Thoracic aorta endothelial cell (primary cell): ENCODE data around the gene NAALADL1. TPM values are rescaled to one million over a fixed set of nuclear protein-coding genes. Genes with fewer than 3 reads are reported as not detected.

Experiments used
- small RNA-seq: library from RNA; depleted of rRNA; stranded (forward); fragments of <200 nt; gene quantifications from one replicate; pipeline ENCODE3, GENCODE V24; 2012
- total RNA-seq: library from RNA; depleted of rRNA; stranded (reverse); fragments of >200 nt; gene quantifications from 2 replicates; pipeline ENCODE4 v1.2.3, GENCODE V29; 2012

Gene NAALADL1, protein sequence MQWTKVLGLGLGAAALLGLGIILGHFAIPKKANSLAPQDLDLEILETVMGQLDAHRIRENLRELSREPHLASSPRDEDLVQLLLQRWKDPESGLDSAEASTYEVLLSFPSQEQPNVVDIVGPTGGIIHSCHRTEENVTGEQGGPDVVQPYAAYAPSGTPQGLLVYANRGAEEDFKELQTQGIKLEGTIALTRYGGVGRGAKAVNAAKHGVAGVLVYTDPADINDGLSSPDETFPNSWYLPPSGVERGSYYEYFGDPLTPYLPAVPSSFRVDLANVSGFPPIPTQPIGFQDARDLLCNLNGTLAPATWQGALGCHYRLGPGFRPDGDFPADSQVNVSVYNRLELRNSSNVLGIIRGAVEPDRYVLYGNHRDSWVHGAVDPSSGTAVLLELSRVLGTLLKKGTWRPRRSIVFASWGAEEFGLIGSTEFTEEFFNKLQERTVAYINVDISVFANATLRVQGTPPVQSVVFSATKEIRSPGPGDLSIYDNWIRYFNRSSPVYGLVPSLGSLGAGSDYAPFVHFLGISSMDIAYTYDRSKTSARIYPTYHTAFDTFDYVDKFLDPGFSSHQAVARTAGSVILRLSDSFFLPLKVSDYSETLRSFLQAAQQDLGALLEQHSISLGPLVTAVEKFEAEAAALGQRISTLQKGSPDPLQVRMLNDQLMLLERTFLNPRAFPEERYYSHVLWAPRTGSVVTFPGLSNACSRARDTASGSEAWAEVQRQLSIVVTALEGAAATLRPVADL
- total RNA-seq: 4.4 and 5.2 TPM in 2 replicates

DNA sequence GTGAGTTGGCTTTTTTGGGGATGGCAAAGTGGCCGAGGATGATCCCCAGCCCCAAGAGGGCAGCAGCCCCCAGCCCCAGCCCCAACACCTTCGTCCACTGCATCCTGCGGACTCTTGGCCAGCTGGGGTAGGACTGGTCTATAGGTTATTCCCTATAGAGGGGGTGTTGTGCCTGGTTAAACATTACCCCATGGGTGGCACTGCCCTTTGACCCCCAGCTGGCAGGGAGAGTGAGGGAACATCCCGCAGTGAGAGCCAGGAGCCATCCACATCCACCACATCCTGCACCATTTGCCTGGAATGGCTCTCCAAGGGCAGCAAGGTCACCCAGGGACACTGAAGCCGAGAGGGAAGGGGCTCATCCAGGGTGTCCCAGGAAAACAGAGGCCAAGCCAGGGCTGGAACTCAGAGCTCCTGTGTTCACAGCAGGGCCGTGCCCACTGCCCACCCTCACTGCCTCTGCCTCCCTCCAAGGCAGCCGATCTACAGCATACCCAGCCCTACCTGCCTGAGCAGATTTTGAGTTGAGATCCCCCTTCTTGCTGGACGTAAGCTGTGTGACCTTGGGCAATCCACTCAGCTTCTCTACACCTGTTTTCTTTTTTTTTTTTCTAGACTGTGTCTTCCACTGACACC lies at the start of gene NAALADL1:
Gene NAALADL1 (minus strand): TSS at position 135 of the 636 bp plus-strand sequence. CDS start 32 bp downstream, at position 103.

DNA sequence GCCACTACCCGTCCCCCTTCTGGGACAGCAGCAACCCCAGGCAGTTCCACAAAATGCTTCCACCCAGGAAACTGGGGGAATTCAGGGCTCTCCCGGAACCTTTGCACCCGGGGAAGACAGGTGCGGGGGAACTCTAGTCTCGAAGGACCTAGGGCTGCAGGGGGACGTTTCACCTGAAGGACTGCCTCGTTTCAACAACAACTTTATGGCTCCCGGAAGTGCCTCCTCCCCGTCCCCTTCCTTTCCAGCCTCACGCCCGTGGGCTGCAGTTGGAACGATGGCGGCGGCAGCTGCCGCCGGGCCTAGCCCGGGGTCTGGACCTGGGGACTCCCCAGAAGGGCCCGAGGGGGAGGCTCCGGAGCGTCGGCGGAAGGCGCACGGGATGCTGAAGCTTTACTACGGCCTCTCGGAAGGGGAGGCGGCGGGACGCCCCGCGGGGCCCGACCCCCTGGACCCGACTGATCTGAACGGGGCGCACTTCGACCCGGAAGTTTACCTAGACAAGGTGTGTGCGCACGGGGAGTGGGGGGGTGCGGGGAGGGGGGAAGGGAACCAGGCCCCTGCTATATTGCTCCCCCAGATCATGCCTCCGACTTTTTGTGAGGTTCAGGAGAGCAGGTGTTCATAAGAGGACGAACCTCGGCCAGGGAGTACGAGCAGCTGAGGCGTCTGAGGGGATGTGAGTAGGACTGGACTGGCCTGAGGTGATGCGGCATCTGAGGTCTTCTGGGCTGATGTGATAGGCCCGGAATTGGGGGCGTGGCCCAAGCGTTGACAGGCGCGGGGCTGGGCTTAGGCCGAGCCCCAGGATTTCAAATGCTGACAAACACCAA lies 37.8 kb upstream of the NAALADL1 start, which contains the start of gene VPS51:
Gene VPS51 (plus strand): TSS at position 241 of the 833 bp plus-strand sequence. CDS start 37 bp downstream, at position 278.

DNA sequence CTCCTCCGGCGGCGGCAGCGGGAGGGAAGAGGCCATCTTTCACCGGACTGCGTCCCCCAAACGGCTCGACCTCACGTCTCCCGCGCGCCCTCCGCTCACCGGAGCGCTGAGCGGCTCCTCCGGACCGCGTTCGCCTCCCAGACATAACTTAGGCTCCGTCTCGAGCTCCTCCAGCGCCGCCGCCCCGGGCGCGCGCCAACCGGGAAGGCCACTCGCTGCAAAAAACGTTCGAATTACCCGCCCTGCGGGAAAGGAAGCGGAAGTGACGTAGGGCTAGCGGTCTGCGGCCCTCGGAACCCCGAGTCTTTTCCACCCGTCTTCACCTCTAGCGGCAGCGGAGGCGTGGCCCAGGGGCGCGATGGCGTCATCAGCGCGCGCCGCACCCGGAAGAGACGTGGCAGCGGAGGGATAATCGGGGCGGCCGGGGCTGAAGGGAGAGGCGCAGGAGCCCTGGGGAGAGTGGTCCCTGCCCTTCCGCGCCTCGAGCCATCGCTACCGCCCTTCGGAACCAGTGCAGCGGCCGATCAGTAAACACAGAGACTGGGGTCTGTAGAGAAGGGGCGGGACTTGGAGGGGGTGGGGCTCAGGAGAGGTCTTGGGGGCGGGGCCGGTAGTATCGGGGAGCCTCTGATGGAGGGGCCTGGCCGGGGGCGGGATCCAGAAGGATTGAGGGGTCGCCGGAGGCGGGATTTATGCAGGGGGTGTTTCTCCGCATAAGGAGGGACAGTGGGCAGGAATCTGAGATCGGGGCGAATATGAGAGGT lies 25.7 kb upstream of the NAALADL1 start, which contains the start of the genes CDCA5 and ZFPL1:
Gene CDCA5 (minus strand): TSS at position 207 of the 764 bp plus-strand sequence. CDS start 62 bp downstream, at position 145.
Gene ZFPL1 (plus strand): TSS at position 389 of the 764 bp plus-strand sequence. CDS start 477 bp downstream, outside the sequence.

DNA sequence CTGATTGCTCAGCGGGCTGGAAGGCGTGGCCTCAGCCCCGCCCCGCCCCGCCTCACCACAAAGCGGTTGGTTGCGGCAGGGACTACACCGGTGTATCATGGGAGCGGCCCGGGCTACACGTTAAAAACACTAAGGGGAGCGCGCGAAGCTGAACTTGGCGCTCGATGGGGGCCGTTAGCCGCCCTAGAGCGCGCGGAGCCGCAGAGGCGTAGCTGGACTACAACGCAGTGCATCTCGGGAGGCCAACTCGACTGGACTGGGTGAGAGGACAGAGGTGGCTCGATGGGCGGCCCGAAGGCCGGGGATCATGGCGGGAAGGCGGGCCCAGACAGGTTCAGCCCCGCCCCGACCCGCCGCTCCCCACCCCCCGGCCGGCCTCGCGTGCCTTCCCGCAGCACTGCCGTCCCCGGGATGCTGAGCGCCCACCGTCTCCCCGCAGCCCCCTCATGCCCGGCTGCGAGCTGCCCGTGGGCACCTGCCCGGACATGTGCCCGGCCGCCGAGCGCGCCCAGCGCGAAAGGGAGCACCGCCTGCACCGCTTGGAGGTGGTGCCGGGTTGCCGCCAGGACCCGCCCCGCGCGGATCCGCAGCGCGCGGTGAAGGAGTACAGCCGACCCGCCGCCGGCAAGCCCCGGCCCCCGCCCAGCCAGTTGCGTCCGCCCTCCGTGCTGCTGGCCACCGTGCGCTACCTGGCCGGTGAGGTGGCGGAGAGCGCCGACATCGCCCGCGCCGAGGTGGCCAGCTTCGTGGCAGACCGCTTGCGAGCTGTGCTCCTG lies 17.3 kb downstream of the NAALADL1 start, which contains the start of gene SAC3D1:
Gene SAC3D1 (plus strand): TSS at position 364 of the 776 bp plus-strand sequence. CDS start 83 bp downstream, at position 447.

DNA sequence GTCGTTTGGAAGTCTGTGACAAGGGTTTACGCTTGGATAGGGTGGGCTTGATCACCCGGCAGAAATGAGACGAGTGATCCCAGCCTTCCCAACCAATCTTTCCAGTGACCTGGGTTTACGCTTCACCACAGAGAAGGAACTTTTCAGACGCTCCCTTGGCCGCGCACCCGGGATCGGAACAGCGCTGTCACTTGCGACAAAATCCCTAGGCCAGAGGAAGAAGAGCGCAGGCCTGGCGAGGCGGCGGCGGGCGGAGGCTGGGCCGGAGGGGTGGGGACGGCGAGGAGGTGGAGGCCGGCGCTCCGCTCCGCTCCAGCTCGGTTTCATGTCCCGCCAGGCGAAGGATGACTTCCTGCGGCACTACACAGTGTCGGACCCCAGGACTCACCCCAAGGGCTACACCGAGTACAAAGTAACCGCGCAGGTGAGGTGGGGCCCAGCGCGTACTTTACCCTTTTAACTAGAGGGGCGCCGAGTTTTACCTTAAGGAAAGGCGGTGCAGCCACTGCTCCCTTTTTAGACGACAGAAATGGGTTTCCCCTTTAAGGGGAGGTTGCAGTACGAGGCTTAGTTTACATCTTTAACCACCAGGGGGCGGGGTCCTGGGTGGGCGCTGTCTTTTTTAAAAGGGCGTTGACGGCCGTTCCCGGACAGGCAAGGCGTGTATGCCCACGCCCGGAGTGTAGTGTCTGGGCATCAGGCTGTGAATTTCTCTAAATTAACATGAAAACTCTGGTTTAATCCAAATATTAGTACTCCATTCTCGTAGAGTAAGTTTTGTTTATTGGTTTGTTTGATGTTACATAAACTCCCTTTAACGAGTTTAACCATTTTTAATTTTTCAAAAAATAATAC lies 30.9 kb downstream of the NAALADL1 start, which contains the start of gene SNX15:
Gene SNX15 (plus strand): TSS at position 227 of the 855 bp plus-strand sequence. CDS start 99 bp downstream, at position 326.

DNA sequence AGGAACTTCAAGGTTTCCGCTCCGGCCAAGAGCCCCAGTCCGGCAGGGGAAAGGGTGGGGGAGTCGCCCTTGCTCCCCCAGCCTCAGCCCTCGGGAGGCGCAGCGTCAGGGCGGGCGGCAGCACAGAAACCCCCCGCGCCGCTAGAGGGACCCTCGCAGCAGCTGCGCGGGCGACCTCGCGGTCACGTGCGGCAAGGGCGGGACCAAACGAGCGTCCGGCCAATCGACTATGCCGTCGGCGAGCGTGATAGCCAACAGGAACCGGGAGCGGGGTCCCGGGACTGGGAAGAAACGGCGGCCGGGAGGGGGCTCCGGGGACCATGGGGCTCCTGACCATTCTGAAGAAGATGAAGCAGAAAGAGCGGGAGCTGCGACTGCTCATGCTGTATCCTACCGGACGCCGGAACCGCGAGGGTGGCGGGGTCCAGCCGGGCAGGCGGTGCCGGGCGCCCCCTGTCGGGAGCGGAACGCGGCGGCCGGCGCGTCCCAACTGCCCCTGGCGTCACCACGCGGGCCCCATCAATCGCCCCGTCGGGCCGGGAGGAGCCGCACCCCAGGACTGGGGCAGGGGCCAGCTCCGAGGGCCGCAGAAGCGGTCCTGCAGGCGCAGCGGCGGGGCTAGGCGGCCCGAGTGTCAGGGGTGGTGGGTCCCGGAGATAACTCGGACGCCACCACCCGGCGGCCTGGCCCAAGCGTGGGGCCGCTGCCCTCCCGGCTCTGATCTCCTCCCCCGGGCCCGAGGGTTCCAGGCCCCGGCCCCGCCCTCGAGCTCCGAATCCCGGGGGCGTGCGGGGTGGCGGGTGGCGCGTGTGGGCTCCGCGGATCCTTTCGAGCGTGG lies 44.2 kb downstream of the NAALADL1 start, which contains the start of gene ARL2:
Gene ARL2 (plus strand): TSS at position 273 of the 838 bp plus-strand sequence. CDS start 48 bp downstream, at position 321.

DNA sequence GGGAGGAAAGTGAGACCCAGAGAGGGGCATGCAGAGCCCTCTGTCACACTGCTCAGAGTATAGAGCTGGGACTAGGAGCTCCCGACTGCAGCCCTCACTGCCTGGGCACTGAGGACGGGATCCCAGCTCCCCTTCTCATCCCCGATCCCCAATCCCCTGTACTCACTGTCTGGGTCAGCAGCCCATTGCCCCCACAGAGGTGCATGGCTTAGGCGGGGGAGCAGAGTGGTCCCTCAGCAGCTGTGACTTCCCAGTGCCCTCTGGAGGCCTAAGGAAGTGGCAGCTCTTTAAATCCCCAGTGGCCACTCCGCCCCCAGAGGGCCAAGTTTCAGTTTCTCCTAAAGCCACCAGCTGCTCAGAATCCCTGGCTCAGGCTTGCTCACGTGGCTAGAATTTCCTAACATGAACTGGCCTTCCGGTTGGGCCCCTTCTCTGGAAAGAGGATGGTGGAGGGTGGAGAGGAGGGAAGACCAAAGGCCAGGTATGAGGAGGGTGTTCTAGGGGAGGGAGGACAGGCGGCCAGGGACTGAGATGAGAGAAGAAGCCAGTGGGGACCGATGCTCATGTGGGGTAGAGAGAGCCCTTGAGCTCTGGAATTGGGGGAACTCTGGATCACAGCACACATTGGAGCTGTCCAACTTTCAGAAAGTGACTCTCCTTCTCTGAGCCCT lies 61.5 kb downstream of the NAALADL1 start, which contains the start of gene BATF2:
Gene BATF2 (minus strand): TSS at position 262 of the 671 bp plus-strand sequence. CDS start 57 bp downstream, at position 205.

Small RNA genes lying within 50 kb of the gene (small RNA-seq; reads per million reads assigned to genes)
- gene MIR6879 (not detected), gene SNX15 (not detected)

Other genes with a start within 250 kb of the NAALADL1 start
- 20.7 and 31.1 TPM in 2 replicates for gene MEN1, start 248.0 kb downstream of the NAALADL1 start, total RNA-seq
- 0.13 and 0.22 TPM in 2 replicates for gene CDC42BPG, start 213.9 kb downstream of the NAALADL1 start, total RNA-seq
- gene EHD1, start 179.9 kb downstream of the NAALADL1 start, total RNA-seq: 91.8 and 98.6 TPM in 2 replicates
- 13.0 and 19.8 TPM in 2 replicates for gene ATG2A, start 141.3 kb downstream of the NAALADL1 start, total RNA-seq
- 10.0 and 10.1 TPM in 2 replicates for gene PPP2R5B, start 133.9 kb downstream of the NAALADL1 start, total RNA-seq
- not detected in 2 replicates for gene GPHA2, start 122.7 kb downstream of the NAALADL1 start, total RNA-seq
- gene MAJIN, start 86.4 kb downstream of the NAALADL1 start, total RNA-seq: not detected in 2 replicates
- gene BATF2, start 61.6 kb downstream of the NAALADL1 start, total RNA-seq: 0.53 and 2.0 TPM in 2 replicates
- gene ARL2, start 44.4 kb downstream of the NAALADL1 start, total RNA-seq: 58.4 and 65.9 TPM in 2 replicates
- 7.6 and 11.6 TPM in 2 replicates for gene SNX15, start 31.1 kb downstream of the NAALADL1 start, total RNA-seq
- 12.1 and 14.5 TPM in 2 replicates for gene SAC3D1, start 17.3 kb downstream of the NAALADL1 start, total RNA-seq
- 18.0 and 28.6 TPM in 2 replicates for gene CDCA5, start 25.5 kb upstream of the NAALADL1 start, total RNA-seq
- gene ZFPL1, start 25.7 kb upstream of the NAALADL1 start, total RNA-seq: 27.4 and 28.2 TPM in 2 replicates
- 127 and 225 TPM in 2 replicates for gene VPS51, start 37.7 kb upstream of the NAALADL1 start, total RNA-seq
- gene TM7SF2, start 53.3 kb upstream of the NAALADL1 start, total RNA-seq: 15.0 and 20.9 TPM in 2 replicates
- 10.3 and 10.5 TPM in 2 replicates for gene ZNHIT2, start 59.1 kb upstream of the NAALADL1 start, total RNA-seq
- 269 and 352 TPM in 2 replicates for gene FAU, start 63.6 kb upstream of the NAALADL1 start, total RNA-seq
- gene MRPL49, start 63.8 kb upstream of the NAALADL1 start, total RNA-seq: 43.0 and 63.3 TPM in 2 replicates
- gene SYVN1, start 76.0 kb upstream of the NAALADL1 start, total RNA-seq: 7.4 and 12.1 TPM in 2 replicates
- not detected in 2 replicates for gene SPDYC, start 111.7 kb upstream of the NAALADL1 start, total RNA-seq
- 155 and 234 TPM in 2 replicates for gene CAPN1, start 123.4 kb upstream of the NAALADL1 start, total RNA-seq
- gene POLA2, start 203.4 kb upstream of the NAALADL1 start, total RNA-seq: 15.3 and 23.9 TPM in 2 replicates